ENCODE measurements around the gene NPHP3. TPM values are rescaled to one million over a fixed set of nuclear protein-coding genes. Genes with fewer than 3 reads are reported as not detected.

NPHP3 gene, protein sequence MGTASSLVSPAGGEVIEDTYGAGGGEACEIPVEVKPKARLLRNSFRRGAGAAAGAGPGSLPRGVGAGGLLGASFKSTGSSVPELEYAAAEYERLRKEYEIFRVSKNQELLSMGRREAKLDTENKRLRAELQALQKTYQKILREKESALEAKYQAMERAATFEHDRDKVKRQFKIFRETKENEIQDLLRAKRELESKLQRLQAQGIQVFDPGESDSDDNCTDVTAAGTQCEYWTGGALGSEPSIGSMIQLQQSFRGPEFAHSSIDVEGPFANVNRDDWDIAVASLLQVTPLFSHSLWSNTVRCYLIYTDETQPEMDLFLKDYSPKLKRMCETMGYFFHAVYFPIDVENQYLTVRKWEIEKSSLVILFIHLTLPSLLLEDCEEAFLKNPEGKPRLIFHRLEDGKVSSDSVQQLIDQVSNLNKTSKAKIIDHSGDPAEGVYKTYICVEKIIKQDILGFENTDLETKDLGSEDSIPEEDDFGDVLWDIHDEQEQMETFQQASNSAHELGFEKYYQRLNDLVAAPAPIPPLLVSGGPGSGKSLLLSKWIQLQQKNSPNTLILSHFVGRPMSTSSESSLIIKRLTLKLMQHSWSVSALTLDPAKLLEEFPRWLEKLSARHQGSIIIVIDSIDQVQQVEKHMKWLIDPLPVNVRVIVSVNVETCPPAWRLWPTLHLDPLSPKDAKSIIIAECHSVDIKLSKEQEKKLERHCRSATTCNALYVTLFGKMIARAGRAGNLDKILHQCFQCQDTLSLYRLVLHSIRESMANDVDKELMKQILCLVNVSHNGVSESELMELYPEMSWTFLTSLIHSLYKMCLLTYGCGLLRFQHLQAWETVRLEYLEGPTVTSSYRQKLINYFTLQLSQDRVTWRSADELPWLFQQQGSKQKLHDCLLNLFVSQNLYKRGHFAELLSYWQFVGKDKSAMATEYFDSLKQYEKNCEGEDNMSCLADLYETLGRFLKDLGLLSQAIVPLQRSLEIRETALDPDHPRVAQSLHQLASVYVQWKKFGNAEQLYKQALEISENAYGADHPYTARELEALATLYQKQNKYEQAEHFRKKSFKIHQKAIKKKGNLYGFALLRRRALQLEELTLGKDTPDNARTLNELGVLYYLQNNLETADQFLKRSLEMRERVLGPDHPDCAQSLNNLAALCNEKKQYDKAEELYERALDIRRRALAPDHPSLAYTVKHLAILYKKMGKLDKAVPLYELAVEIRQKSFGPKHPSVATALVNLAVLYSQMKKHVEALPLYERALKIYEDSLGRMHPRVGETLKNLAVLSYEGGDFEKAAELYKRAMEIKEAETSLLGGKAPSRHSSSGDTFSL (N-terminal part only)
- 7.0 to 8.6 TPM (median 8.3 TPM) in 5 replicates for total RNA-seq (2022; extraction: Qiagen RNA extraction)

DNA sequence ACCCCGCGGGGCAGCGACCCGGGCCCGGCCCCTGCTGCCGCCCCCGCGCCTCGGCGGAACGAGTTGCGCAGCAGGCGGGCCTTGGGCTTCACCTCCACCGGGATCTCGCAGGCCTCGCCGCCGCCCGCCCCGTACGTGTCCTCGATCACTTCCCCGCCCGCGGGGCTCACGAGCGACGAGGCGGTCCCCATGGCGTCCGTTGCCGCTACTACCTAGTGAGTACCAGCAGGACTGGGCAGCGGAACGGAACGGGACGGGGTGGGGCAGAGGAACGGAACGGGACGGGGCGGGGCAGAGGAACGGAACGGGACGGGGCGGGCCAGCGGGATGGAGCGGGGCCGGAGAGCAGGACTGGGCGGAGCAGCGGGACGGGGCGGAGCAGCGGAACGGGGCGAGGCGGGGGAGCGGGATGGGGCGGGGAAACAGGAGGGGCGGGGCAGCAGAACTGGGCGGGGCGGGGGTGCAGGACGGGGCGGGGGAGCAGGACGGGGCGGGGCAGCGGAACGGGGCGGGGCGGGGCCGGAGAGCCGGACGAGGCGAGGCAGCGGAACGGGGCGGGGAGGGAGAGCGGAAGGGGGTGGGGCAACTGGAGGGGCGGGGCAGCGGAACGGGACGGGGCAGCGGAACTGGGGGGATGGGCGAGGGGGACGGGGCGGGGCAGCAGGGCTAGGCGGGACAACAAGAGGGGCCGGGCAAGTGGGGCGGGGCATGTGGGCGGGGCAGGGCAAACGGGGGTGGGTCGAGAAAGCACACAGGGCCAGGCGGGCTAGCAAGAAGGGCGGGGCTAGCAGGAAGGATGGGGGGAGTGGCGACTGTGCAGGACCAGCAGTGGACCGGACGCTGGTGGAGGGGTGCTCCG, at the start of gene NPHP3:
TSS of gene NPHP3 (minus strand) at position 245 of the 859 bp plus-strand sequence. CDS start at position 191, 54 bp downstream.

GRCh38 chr3:132660052-132660810, 62.0 kb downstream of the NPHP3 start, which contains the start of gene UBA5:
Gene UBA5, plus strand, starts transcription at chr3:132660329. Its CDS starts 209 bp downstream, at chr3:132660538.

DNA sequence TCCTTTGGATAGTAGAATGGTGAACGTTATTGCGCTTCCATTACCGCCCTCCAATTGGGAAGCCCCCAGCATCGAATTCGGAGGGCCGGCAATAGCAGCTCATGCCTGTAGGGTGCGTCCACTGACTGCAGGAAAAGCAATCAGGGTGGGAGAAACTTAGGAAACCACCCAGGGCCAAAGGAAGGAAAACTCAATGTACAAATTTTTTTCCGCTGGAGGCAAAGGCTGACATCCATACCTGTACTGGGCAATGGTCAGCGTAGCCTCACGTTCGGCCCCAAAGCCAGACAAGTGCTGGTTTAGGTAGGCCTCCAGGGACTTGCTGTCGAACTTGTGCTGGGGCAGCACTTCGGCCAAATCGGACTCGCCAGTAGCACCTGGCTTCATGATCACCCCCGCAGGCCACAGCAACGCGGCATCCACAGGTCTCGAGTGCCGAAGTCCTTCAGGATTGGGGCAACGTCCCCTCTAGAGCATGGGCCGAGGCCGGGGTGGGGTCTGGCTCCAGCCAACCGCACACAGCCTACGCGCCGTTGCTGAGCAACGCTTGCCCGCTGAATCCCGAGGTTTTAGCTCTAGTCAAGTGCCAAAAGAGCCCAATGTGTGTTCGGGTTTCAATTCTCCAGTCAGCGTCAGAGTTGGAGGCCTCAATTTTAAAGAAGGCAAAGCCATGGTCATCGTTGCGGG, 62.7 kb downstream of the NPHP3 start, which contains the start of gene ACAD11:
TSS of gene ACAD11 (minus strand) at position 445 of the 687 bp plus-strand sequence. CDS start at position 387, 58 bp downstream.

Other genes with a start within 250 kb of the NPHP3 start
- not detected in 5 replicates for gene ACKR4, start 125.1 kb downstream of the NPHP3 start, total RNA-seq (2022; extraction: Qiagen RNA extraction)
- gene ACAD11, start 62.6 kb downstream of the NPHP3 start, total RNA-seq (2022; extraction: Qiagen RNA extraction), result 3.1 to 5.1 TPM (median 4.2 TPM) in 5 replicates
- 19.6 to 24.6 TPM (median 22.8 TPM) in 5 replicates for gene UBA5, start 62.1 kb downstream of the NPHP3 start, total RNA-seq (2022; extraction: Qiagen RNA extraction)

Data from A549 treated with Mapracorat at 1 μM for 4 hours (cell line).